Loucy (cell line): ENCODE results near the gene OR52E6.

Experiments
- H2AFZ ChIP-seq: fragments of 200-600 bp; sonication (generic); 2 replicates; pipeline ENCODE4 v1.6.0; 2016; ENCODE audit warnings: antibody characterized with exemption, mild to moderate bottlenecking, low read length, moderate library complexity
- H3F3A ChIP-seq: fragments of 200-600 bp; 2 replicates; pipeline ENCODE4 v1.6.0; 2016; ENCODE audit warnings: antibody characterized with exemption, low read depth, mild to moderate bottlenecking
- H3K27me3 ChIP-seq: fragments of 200-600 bp; sonication (generic); 2 replicates; pipeline ENCODE4 v1.6.1; 2014; ENCODE audit warnings: low read length, mild to moderate bottlenecking; ENCODE audit not compliant: insufficient read depth, poor library complexity, severe bottlenecking
- H3K36me3 ChIP-seq: fragments of 200-600 bp; sonication (generic); 2 replicates; pipeline ENCODE4 v1.6.1; 2016; ENCODE audit warnings: low read length; ENCODE audit not compliant: insufficient read depth
- H3K4me1 ChIP-seq: fragments of 200-600 bp; sonication (generic); 2 replicates; pipeline ENCODE4 v1.5.1; 2014; ENCODE audit warnings: low read length, mild to moderate bottlenecking; ENCODE audit not compliant: insufficient read depth, poor library complexity, severe bottlenecking
- H3K4me2 ChIP-seq: fragments of 200-600 bp; sonication (generic); 2 replicates; pipeline ENCODE4 v1.6.0; 2014; ENCODE audit warnings: antibody characterized with exemption, low read length, low read depth, mild to moderate bottlenecking; ENCODE audit not compliant: poor library complexity, severe bottlenecking
- H3K4me3 ChIP-seq: fragments of 200-600 bp; sonication (generic); 2 replicates; pipeline ENCODE4 v1.5.1; 2014; ENCODE audit warnings: low read length, mild to moderate bottlenecking, mixed read lengths; ENCODE audit not compliant: poor library complexity, severe bottlenecking
- H3K79me2 ChIP-seq: fragments of 200-600 bp; sonication (generic); 2 replicates; pipeline ENCODE4 v1.6.1; 2014; ENCODE audit warnings: low read length; ENCODE audit not compliant: insufficient read depth
- H3K9ac ChIP-seq: fragments of 200-600 bp; sonication (generic); 2 replicates; pipeline ENCODE4 v1.6.0; 2014; ENCODE audit warnings: mild to moderate bottlenecking, low read depth, low read length, moderate library complexity; ENCODE audit not compliant: poor library complexity, severe bottlenecking
- H3K9me2 ChIP-seq: fragments of 200-600 bp; sonication (generic); replicated peaks from 2 replicates; pipeline ENCODE4 v1.6.1; 2016; ENCODE audit warnings: low read depth, low read length, mixed read lengths
- H3K9me3 ChIP-seq: fragments of 200-600 bp; sonication (generic); 2 replicates; pipeline ENCODE4 v1.6.1; 2014; ENCODE audit warnings: mild to moderate bottlenecking, antibody characterized with exemption, low read length, low read depth; ENCODE audit not compliant: insufficient read depth
- H4K20me1 ChIP-seq: fragments of 200-600 bp; sonication (generic); 2 replicates; pipeline ENCODE4 v1.6.0; 2014; ENCODE audit warnings: antibody characterized with exemption, low read length, mild to moderate bottlenecking; ENCODE audit not compliant: insufficient read depth, poor library complexity, severe bottlenecking
- EZH2phosphoT487 ChIP-seq: fragments of 200-600 bp; IDR thresholded peaks from 2 replicates; pipeline ENCODE4 v1.6.1; 2018; ENCODE audit warnings: antibody characterized with exemption, mild to moderate bottlenecking, moderate library complexity, borderline replicate concordance
- TF ChIP-seq, protein P1 (sequence below): fragments of 200-600 bp; sonication (generic); conservative IDR thresholded peaks from 2 replicates; pipeline ENCODE4 v1.5.1; 2014; ENCODE audit warnings: mild to moderate bottlenecking, antibody characterized with exemption, low read length

The OR52E6 gene

DNA sequence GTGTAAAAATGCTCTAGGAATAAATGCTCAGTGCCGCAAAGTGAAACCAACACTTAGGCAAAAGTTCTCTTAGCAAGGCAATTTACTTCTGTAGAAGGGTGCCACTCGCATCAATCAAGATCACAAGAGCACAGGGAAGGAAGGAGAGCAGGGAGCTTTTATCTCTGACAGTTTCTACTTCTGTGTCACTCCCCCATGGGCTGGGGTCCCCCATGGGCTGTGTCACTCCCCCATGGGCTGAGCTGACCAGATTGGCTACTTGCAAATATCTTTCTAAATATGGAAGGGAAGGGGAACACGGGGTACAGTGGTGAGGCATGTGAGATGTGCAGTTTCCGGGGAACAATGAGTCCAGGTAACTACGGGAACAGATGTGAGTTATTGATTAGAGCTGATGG, 32.6 kb downstream of the OR52E6 start:
- Histone ChIP-seq H3K79me2 (no peaks in the 10 kb centered on the region), H3K27me3 (no peaks in the 10 kb centered on the region), H2AFZ (peak overlapping the region; percentile 100), H3K36me3 (no peaks in the 10 kb centered on the region), H4K20me1 (no peaks in the 10 kb centered on the region), H3K9ac (peak overlapping the region; percentile 77), H3K4me1 (peaks cover 8% of the 10 kb centered on the region), H3K4me2 (peak overlapping the region; percentile 97), H3K4me3 (peak overlapping the region; percentile 92), H3K9me2 (no peaks in the 10 kb centered on the region), H3K9me3 (no peaks in the 10 kb centered on the region), H3F3A (no peaks in the 10 kb centered on the region)
- TF ChIP-seq, protein P1, sequence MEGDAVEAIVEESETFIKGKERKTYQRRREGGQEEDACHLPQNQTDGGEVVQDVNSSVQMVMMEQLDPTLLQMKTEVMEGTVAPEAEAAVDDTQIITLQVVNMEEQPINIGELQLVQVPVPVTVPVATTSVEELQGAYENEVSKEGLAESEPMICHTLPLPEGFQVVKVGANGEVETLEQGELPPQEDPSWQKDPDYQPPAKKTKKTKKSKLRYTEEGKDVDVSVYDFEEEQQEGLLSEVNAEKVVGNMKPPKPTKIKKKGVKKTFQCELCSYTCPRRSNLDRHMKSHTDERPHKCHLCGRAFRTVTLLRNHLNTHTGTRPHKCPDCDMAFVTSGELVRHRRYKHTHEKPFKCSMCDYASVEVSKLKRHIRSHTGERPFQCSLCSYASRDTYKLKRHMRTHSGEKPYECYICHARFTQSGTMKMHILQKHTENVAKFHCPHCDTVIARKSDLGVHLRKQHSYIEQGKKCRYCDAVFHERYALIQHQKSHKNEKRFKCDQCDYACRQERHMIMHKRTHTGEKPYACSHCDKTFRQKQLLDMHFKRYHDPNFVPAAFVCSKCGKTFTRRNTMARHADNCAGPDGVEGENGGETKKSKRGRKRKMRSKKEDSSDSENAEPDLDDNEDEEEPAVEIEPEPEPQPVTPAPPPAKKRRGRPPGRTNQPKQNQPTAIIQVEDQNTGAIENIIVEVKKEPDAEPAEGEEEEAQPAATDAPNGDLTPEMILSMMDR: no peak
- no peak for TF ChIP-seq EZH2phosphoT487

DNA sequence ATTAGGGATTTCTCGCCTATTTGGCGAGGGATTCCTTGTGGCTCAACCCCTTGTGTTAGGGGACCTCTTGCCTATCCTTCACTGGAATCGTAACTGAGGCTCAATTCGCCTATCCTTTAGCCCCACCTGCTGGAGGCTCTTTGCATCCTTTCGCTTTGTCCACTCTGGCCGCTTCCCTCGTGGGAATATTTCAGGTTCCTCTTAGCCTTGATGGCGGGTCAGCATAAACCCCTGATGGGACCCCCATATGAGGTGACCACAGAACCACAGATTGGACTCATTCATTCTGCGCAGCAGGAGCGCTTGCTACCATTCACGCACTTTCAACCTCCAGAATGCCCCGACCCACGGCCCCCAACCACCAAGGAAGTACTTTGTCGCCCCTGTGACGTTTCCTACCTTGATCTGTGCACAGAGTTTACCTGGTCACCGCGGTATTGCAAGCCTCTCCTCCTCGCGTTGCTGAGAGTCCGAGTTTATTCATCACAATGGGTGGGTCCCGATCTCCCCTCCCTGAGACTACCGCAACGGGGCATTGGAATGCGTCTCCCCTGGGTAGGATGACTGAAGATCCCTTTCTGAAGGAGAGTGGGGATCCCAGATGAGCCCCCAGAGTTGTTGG, 33.1 kb downstream of the OR52E6 start, which contains the start of gene OR52N2:
Gene OR52N2, plus strand, starts transcription at position 425 of the 622 bp plus-strand sequence. CDS start 11,412 bp downstream, outside the sequence.
- no peaks in the 10 kb centered on the region for H3K36me3 ChIP-seq
- H3K4me1 ChIP-seq: peaks cover 8% of the 10 kb centered on the region
- H3K79me2 ChIP-seq: no peaks in the 10 kb centered on the region
- peak within 1 kb of the TSS; percentile 97 for H3K4me2 ChIP-seq
- no peaks in the 10 kb centered on the region for H3K27me3 ChIP-seq
- H3K9ac ChIP-seq: peak within 1 kb of the TSS; percentile 77
- H3F3A ChIP-seq: no peaks in the 10 kb centered on the region
- H4K20me1 ChIP-seq: no peaks in the 10 kb centered on the region
- no peaks in the 10 kb centered on the region for H3K9me2 ChIP-seq
- peak within 1 kb of the TSS; percentile 92 for H3K4me3 ChIP-seq
- H3K9me3 ChIP-seq: no peaks in the 10 kb centered on the region
- TF ChIP-seq, protein P1: peak; percentile 91
- TF ChIP-seq EZH2phosphoT487: no peak
- peak within 1 kb of the TSS; percentile 100 for H2AFZ ChIP-seq

DNA sequence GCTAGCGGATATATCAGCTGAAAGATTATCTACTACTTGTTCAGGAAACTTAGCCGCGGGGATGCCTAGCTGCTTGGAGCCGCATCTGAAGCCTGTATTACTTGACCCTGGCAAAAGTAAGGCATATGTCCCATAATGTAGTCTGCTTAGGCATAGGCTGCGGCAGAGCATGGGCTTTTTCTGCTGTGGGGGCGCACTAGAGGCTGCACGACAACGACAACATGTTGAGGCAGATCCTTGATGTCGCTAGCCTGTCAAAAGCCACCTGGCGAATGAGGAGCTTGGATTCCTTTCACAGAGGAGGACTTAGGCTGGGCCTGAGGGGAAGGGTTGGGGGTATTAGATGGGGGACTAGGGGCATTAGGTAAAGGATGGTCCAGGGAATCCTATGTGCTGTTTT, 34.1 kb downstream of the OR52E6 start:
- Histone ChIP-seq H3K4me2 (peak overlapping the region; percentile 97), H3K9me3 (no peaks in the 10 kb centered on the region), H3F3A (no peaks in the 10 kb centered on the region), H4K20me1 (no peaks in the 10 kb centered on the region), H3K36me3 (no peaks in the 10 kb centered on the region), H3K79me2 (no peaks in the 10 kb centered on the region), H3K4me3 (peak overlapping the region; percentile 92), H3K9ac (no peak overlapping the region), H3K4me1 (peaks cover 8% of the 10 kb centered on the region), H2AFZ (peak overlapping the region; percentile 100), H3K9me2 (no peaks in the 10 kb centered on the region), H3K27me3 (no peaks in the 10 kb centered on the region)
- no peak for TF ChIP-seq EZH2phosphoT487
- TF ChIP-seq, protein P1: peak; percentile 48
